VCaP (cell line): ENCODE results near the gene CHAF1B.

Experiments used
- H3K27ac ChIP-seq: fragments of 450-650 bp; 2 replicates; pipeline ENCODE4 v1.5.1; 2017
- CTCF ChIP-seq: fragments of 450-650 bp; conservative IDR thresholded peaks from 2 replicates; pipeline ENCODE4 v1.5.1; 2017; ENCODE audit warnings: mild to moderate bottlenecking, moderate library complexity

Gene CHAF1B

GRCh38 chr21:36459098-36459497 is 73.9 kb downstream of the CHAF1B start:
- H3K27ac ChIP-seq = no peak overlapping the region
- no peak for TF ChIP-seq CTCF

GRCh38 chr21:36460866-36461265 is 75.7 kb downstream of the CHAF1B start:
- TF ChIP-seq CTCF = no peak
- no peak overlapping the region for H3K27ac ChIP-seq

- H3K27ac ChIP-seq = no peak overlapping the region
- no peak for TF ChIP-seq CTCF
Observed at GRCh38 chr21:36461277-36461917, 76.2 kb downstream of the CHAF1B start.

- no peak overlapping the region for H3K27ac ChIP-seq
- TF ChIP-seq CTCF = no peak
Observed at GRCh38 chr21:36461918-36462486, 76.8 kb downstream of the CHAF1B start.

- no peak for TF ChIP-seq CTCF
Observed at GRCh38 chr21:36463204-36463603, 78.0 kb downstream of the CHAF1B start.

GRCh38 chr21:36463991-36464390 is 78.8 kb downstream of the CHAF1B start:
- H3K27ac ChIP-seq = no peak overlapping the region
- TF ChIP-seq CTCF = no peak

More at GRCh38 chr21:36463204-36463603, 78.0 kb downstream of the CHAF1B start:
- H3K27ac ChIP-seq = no peak overlapping the region

DNA sequence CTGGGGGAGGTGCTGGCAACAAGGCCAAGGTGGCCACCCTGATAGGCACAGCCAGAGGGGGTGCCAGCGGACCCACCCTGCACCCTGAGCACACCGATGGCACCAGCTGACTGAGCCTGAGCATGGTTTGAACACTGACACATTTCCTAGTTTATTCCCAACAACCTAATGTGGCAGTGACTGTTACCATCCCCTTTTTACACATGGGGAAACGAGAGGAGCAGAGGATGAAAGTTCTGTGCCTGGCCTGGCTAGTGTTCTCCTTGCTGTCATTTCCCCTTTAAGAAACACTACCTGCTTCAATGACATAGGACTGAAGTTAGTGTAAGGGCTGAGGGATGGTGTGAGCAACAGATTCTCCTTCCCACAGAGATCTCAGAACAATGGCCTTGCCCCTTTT is 79.4 kb downstream of the CHAF1B start:
- no peak overlapping the region for H3K27ac ChIP-seq
- TF ChIP-seq CTCF = no peak
